Measurements from ENCODE around the gene PRKCH.

- TF ChIP-seq CTCF (IDR thresholded peaks at IDR 0.05) = no peak
- TF ChIP-seq POLR2A (IDR thresholded peaks at IDR 0.05) = no peak
Observed at GRCh38 chr14:61513986-61514830, 192.8 kb downstream of the PRKCH start.
